HCT116 (cell line): ENCODE results near the gene MRPL50. TPM values are rescaled to one million over a fixed set of nuclear protein-coding genes. Genes with fewer than 3 reads are reported as not detected.

Source experiments
- ATAC-seq: fragments of 200-7000 bp; cut with Tn5 transposase; 2 replicates; pipeline ENCODE4 v1.9.1; 2020; ENCODE audit warnings: mild to moderate bottlenecking, moderate library complexity
- BruUV-seq: library from RNA; stranded (reverse); fragments of 400-500 nt; replicated peaks from 2 replicates; lab custom pipeline; 2021; lab: Mats Ljungman, UMichigan
- CTCF ChIA-PET: fragments of 300-600 bp; sonication (Branson Sonifier 250); formaldehyde crosslinking; loops from one replicate; lab custom pipeline; 2021; ENCODE audit warnings: antibody characterized with exemption; lab: Charles Lee
- POLR2A ChIA-PET: fragments of 300-600, 350-600 bp; sonication (Branson Sonifier 250); formaldehyde crosslinking; loops from one replicate; lab custom pipeline; 2021; ENCODE audit warnings: antibody characterized with exemption; lab: Charles Lee
- RAD21 ChIA-PET, 2 experiments: fragments of 300-600 bp; sonication (Branson Sonifier 250); formaldehyde crosslinking; loops; one replicate each; lab custom pipeline; 2023; ENCODE audit warnings: low total read pairs in 2 of 2; ENCODE audit not compliant: uncharacterized antibody in 2 of 2, unreplicated experiment in 2 of 2, low non-redundant PET in 1 of 2; lab: Charles Lee
- DNase-seq: peaks from one replicate; pipeline ENCODE4 v3.0.0-alpha.2; 2010; ENCODE audit warnings: low read depth, low spot score
- H2AFZ ChIP-seq: fragments of 200-600 bp; shearing (Covaris generic), sonication (generic); 2 replicates; pipeline ENCODE4 v1.6.1; 2017; ENCODE audit warnings: low read depth, mixed run types, mixed read lengths, antibody characterized with exemption, low read length; ENCODE audit not compliant: poor library complexity, severe bottlenecking
- H3K27ac ChIP-seq: 2 replicates; pipeline ENCODE4 v1.5.1; 2012; ENCODE audit warnings: low read depth, low read length
- H3K27me3 ChIP-seq: fragments of 200-600 bp; sonication (generic); 2 replicates; pipeline ENCODE4 v1.6.1; 2016; ENCODE audit warnings: mixed run types, low read length, mixed read lengths; ENCODE audit not compliant: insufficient read depth
- H3K36me3 ChIP-seq, 2 experiments: fragments of 200-500 bp in 1 of 2; fragments of 200-600 bp in 1 of 2; sonication (Bioruptor generic) in 1 of 2; sonication (generic) in 1 of 2; 2 replicates each; pipeline versions ENCODE4 v1.5.1 to v1.6.1; 2014 to 2016; ENCODE audit warnings: low read length in 2 of 2, inconsistent platforms in 1 of 2, mixed read lengths in 1 of 2, mixed run types in 1 of 2; ENCODE audit not compliant: insufficient read depth in 2 of 2, control insufficient read depth in 1 of 2
- H3K4me1 ChIP-seq, 2 experiments: fragments of 200-600 bp in 1 of 2; sonication (generic) in 1 of 2; 2 replicates each; pipeline versions ENCODE4 v1.5.1 to v1.6.1; 2012 to 2017; ENCODE audit warnings: low read length in 2 of 2, inconsistent platforms in 1 of 2, mild to moderate bottlenecking in 1 of 2, mixed read lengths in 1 of 2, mixed run types in 1 of 2, moderate library complexity in 1 of 2; ENCODE audit not compliant: insufficient read depth in 2 of 2, control insufficient read depth in 1 of 2
- H3K4me2 ChIP-seq: fragments of 200-600 bp; sonication (generic); 2 replicates; pipeline ENCODE4 v1.6.1; 2017; ENCODE audit warnings: mixed run types, low read length, mixed read lengths
- H3K4me3 ChIP-seq, 2 experiments: fragments of 200-600 bp in 1 of 2; sonication (generic) in 1 of 2; replicated peaks in 1 of 2; 2 replicates each; pipeline ENCODE4 v1.5.1; 2011 to 2016; ENCODE audit warnings: low read length in 2 of 2, control low read depth in 1 of 2, low read depth in 1 of 2, mild to moderate bottlenecking in 1 of 2, mixed read lengths in 1 of 2, mixed run types in 1 of 2
- H3K79me2 ChIP-seq: fragments of 200-600 bp; sonication (generic); 2 replicates; pipeline ENCODE4 v1.6.1; 2017; ENCODE audit warnings: mild to moderate bottlenecking, mixed run types, low read length, moderate library complexity, mixed read lengths; ENCODE audit not compliant: insufficient read depth
- H3K9ac ChIP-seq: fragments of 200-600 bp; sonication (generic); 2 replicates; pipeline ENCODE4 v1.6.1; 2016; ENCODE audit warnings: low read length, mixed read lengths
- H3K9me2 ChIP-seq: fragments of 200-600 bp; sonication (generic), shearing (Covaris generic); 2 replicates; pipeline ENCODE4 v1.6.1; 2017; ENCODE audit warnings: mixed run types, mild to moderate bottlenecking, moderate library complexity; ENCODE audit not compliant: insufficient read depth
- H3K9me3 ChIP-seq, 2 experiments: fragments of 200-500 bp in 1 of 2; fragments of 200-600 bp in 1 of 2; sonication (Bioruptor generic) in 1 of 2; sonication (generic) in 1 of 2; 2 replicates each; pipeline ENCODE4 v1.6.1; 2014 to 2017; ENCODE audit warnings: low read length in 2 of 2, mixed read lengths in 2 of 2, inconsistent platforms in 1 of 2, low read depth in 1 of 2, mild to moderate bottlenecking in 1 of 2, mixed run types in 1 of 2, moderate library complexity in 1 of 2; ENCODE audit not compliant: control insufficient read depth in 1 of 2, insufficient read depth in 1 of 2
- H4K20me1 ChIP-seq: fragments of 200-600 bp; sonication (generic), shearing (Covaris generic); 2 replicates; pipeline ENCODE4 v1.6.1; 2017; ENCODE audit warnings: mixed run types, mild to moderate bottlenecking, moderate library complexity; ENCODE audit not compliant: insufficient read depth
- EGR1 ChIP-seq: IDR thresholded peaks from 2 replicates; pipeline ENCODE4 v1.6.1; 2012; ENCODE audit warnings: low read depth
- ELF1 ChIP-seq: IDR thresholded peaks from 2 replicates; pipeline ENCODE4 v1.6.1; 2012; ENCODE audit warnings: low read depth, borderline replicate concordance
- EZH2 ChIP-seq: fragments of 200-600 bp; sonication (generic); IDR thresholded peaks from 2 replicates; pipeline ENCODE4 v1.6.1; 2017; ENCODE audit warnings: antibody characterized with exemption, mixed run types
- POLR2A ChIP-seq: IDR thresholded peaks from 2 replicates; pipeline ENCODE4 v1.7.0; 2011; ENCODE audit warnings: borderline replicate concordance; ENCODE audit not compliant: insufficient read depth, insufficient read length; ENCODE audit errors: extremely low read depth
- SIN3A ChIP-seq: IDR thresholded peaks from 2 replicates; pipeline ENCODE4 v1.6.1; 2012; ENCODE audit warnings: low read depth
- SP1 ChIP-seq: IDR thresholded peaks from 2 replicates; pipeline ENCODE4 v1.6.1; 2012; ENCODE audit warnings: low read depth
- SRF ChIP-seq: IDR thresholded peaks from 2 replicates; pipeline ENCODE4 v1.6.1; 2012; ENCODE audit warnings: low read depth
- TCF7L2 ChIP-seq: IDR thresholded peaks from 2 replicates; pipeline ENCODE4 v1.7.0; 2011; ENCODE audit warnings: borderline replicate concordance, inconsistent platforms; ENCODE audit not compliant: insufficient read depth, insufficient read length; ENCODE audit errors: extremely low read depth
- YY1 ChIP-seq: IDR thresholded peaks from 2 replicates; pipeline ENCODE4 v1.6.1; 2011; ENCODE audit warnings: low read length, low read depth, moderate library complexity, mild to moderate bottlenecking; ENCODE audit not compliant: insufficient replicate concordance; ENCODE audit errors: extremely low read depth
- ZBTB33 ChIP-seq: IDR thresholded peaks from 2 replicates; pipeline ENCODE4 v1.6.1; 2011; ENCODE audit warnings: mild to moderate bottlenecking, low read length, moderate library complexity; ENCODE audit not compliant: insufficient replicate concordance; ENCODE audit errors: extremely low read depth
- ZFX ChIP-seq: fragments of 450-650 bp; IDR thresholded peaks from 2 replicates; pipeline ENCODE4 v1.6.1; 2017
- ZNF274 ChIP-seq: fragments of 200-500 bp; sonication (Bioruptor generic); IDR thresholded peaks from 2 replicates; pipeline ENCODE4 v1.6.1; 2014; ENCODE audit warnings: mild to moderate bottlenecking, low read depth, low read length, inconsistent platforms
- intact Hi-C: fragments of 100-400 bp; cut with micrococcal nuclease; formaldehyde crosslinking; loops from 2 replicates; pipeline ENCODE4 v1.10.0; 2022
- total RNA-seq: library from RNA; stranded (reverse); gene quantifications from one replicate; pipeline ENCODE4 v1.2.1, GENCODE V29; 2021; ENCODE audit not compliant: unreplicated experiment
- TF ChIP-seq, protein P1 (sequence below): IDR thresholded peaks from 2 replicates; pipeline ENCODE4 v1.6.1; 2012; ENCODE audit warnings: low read depth
- TF ChIP-seq, protein P2 (sequence below): IDR thresholded peaks from 2 replicates; pipeline ENCODE4 v1.6.1; 2012
- TF ChIP-seq, protein P3 (sequence below): IDR thresholded peaks from 2 replicates; pipeline ENCODE4 v1.6.1; 2012

The MRPL50 gene
- total RNA-seq, 1 experiment from 2014 or later = 14.6 TPM

- H3K27ac ChIP-seq = no peak overlapping the region
- H3K9me2 ChIP-seq = no peaks in the 10 kb centered on the region
- RAD21 ChIA-PET = no interaction called here
- TF ChIP-seq EGR1 (no peak), ZBTB33 (no peak), SIN3A (no peak), SP1 (no peak), TCF7L2 (no peak), POLR2A (no peak), SRF (no peak), EZH2 (no peak), YY1 (no peak), ZNF274 (no peak), ZFX (no peak), ELF1 (no peak)
- TF ChIP-seq, protein P1, sequence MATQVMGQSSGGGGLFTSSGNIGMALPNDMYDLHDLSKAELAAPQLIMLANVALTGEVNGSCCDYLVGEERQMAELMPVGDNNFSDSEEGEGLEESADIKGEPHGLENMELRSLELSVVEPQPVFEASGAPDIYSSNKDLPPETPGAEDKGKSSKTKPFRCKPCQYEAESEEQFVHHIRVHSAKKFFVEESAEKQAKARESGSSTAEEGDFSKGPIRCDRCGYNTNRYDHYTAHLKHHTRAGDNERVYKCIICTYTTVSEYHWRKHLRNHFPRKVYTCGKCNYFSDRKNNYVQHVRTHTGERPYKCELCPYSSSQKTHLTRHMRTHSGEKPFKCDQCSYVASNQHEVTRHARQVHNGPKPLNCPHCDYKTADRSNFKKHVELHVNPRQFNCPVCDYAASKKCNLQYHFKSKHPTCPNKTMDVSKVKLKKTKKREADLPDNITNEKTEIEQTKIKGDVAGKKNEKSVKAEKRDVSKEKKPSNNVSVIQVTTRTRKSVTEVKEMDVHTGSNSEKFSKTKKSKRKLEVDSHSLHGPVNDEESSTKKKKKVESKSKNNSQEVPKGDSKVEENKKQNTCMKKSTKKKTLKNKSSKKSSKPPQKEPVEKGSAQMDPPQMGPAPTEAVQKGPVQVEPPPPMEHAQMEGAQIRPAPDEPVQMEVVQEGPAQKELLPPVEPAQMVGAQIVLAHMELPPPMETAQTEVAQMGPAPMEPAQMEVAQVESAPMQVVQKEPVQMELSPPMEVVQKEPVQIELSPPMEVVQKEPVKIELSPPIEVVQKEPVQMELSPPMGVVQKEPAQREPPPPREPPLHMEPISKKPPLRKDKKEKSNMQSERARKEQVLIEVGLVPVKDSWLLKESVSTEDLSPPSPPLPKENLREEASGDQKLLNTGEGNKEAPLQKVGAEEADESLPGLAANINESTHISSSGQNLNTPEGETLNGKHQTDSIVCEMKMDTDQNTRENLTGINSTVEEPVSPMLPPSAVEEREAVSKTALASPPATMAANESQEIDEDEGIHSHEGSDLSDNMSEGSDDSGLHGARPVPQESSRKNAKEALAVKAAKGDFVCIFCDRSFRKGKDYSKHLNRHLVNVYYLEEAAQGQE = no peak
- TF ChIP-seq, protein P2, sequence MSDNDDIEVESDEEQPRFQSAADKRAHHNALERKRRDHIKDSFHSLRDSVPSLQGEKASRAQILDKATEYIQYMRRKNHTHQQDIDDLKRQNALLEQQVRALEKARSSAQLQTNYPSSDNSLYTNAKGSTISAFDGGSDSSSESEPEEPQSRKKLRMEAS = no peak
- TF ChIP-seq, protein P3, sequence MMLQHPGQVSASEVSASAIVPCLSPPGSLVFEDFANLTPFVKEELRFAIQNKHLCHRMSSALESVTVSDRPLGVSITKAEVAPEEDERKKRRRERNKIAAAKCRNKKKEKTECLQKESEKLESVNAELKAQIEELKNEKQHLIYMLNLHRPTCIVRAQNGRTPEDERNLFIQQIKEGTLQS = no peak
- TF ChIP-seq, all 23 proteins: peak for 0
- Histone ChIP-seq H3K9me3 (no peaks in the 10 kb centered on the region), H3K36me3 (no peaks in the 10 kb centered on the region), H4K20me1 (no peaks in the 10 kb centered on the region), H3K27me3 (peaks cover 5% of the 10 kb centered on the region; the same call in 1 of the 2 replicates), H2AFZ (no peak overlapping the region), H3K4me3 (no peak overlapping the region), H3K79me2 (no peaks in the 10 kb centered on the region), H3K9ac (no peak overlapping the region), H3K4me1 (no peaks in the 10 kb centered on the region), H3K4me2 (no peak overlapping the region)
- ChIA-PET POLR2A (no interaction called here), CTCF (no interaction called here)
- DNase-seq (no peak), ATAC-seq (no peak)
- intact Hi-C loops = no loop called here
- BruUV-seq = no TSS peak
Observed at GRCh38 chr9:101417977-101418376, 19.6 kb upstream of the MRPL50 start.
